Measurements from ENCODE around the gene TRABD2B. TPM values are rescaled to one million over a fixed set of nuclear protein-coding genes. Genes with fewer than 3 reads are reported as not detected.

The TRABD2B gene
- polyA plus RNA-seq, 1 of the 3 experiments (the other 2 are of a cell fraction), result 0.03 TPM

GRCh38 chr1:47725000-47725473, 272.1 kb downstream of the TRABD2B start:
- Histone ChIP-seq H2AFZ (ENCODE audit: low read depth) (no peak overlapping the region), H3K4me2 (peak overlapping the region; percentile 44; the same call in 1 of the 2 replicates), H3K9me3 (no peaks in the 10 kb centered on the region), H3K9me2 (no peaks in the 10 kb centered on the region), H3K36me3 (replicated peaks in 1 of 2; ENCODE audit: control insufficient read depth in 1 of 2, insufficient read depth in 2 of 2, low read length in 1 of 2) (no peaks in the 10 kb centered on the region), H4K20me1 (ENCODE audit: insufficient read depth) (no peaks in the 10 kb centered on the region), H3F3A (replicated peaks; ENCODE audit: insufficient read depth) (no peaks in the 10 kb centered on the region), H3K27me3 (ENCODE audit: insufficient read depth) (peaks cover 34% of the 10 kb centered on the region), H3K4me3 (ENCODE audit: low read depth in 2 of 2, low read length in 1 of 2) (no peak overlapping the region), H3K79me2 (ENCODE audit: insufficient read depth) (no peaks in the 10 kb centered on the region), H3K27ac (ENCODE audit: low read depth in 2 of 2, low read length in 1 of 2) (no peak overlapping the region), H3K4me1 (ENCODE audit: control insufficient read depth in 1 of 2, insufficient read depth in 2 of 2, low read depth in 1 of 2, low read length in 1 of 2) (peaks cover 0 to 9% of the 10 kb centered on the region in 2 experiments; a peak in 1 of 4 replicates), H3K9ac (no peak overlapping the region)
- peak; percentile 77 for DNase-seq
- 5% methylated on average over 11 of the region's 45 CpGs for WGBS (ENCODE audit: low lambda C conversion rate)
- ChIA-PET CTCF (interaction anchor here (0.9 to 37.6 kb wide), 17 partner anchors 12 to 411 kb away, joined by 3 to 1422 read pairs (median 11); partner anchors contain the start of genes FOXD2, FOXE3 and STIL), POLR2A (no interaction called here)
- TF ChIP-seq, protein P1, sequence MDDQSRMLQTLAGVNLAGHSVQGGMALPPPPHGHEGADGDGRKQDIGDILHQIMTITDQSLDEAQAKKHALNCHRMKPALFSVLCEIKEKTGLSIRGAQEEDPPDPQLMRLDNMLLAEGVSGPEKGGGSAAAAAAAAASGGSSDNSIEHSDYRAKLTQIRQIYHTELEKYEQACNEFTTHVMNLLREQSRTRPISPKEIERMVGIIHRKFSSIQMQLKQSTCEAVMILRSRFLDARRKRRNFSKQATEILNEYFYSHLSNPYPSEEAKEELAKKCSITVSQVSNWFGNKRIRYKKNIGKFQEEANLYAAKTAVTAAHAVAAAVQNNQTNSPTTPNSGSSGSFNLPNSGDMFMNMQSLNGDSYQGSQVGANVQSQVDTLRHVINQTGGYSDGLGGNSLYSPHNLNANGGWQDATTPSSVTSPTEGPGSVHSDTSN (IDR thresholded peaks at IDR 0.05), result no peak
- TF ChIP-seq RAD21 (IDR thresholded peaks at IDR 0.05; ENCODE audit: low read length), result no peak
- TF ChIP-seq EP300 (IDR thresholded peaks at IDR 0.05; ENCODE audit: borderline replicate concordance in 1 of 2, low read depth in 1 of 2, low read length in 1 of 2), result no peak
- TF ChIP-seq POLR2AphosphoS5 (IDR thresholded peaks at IDR 0.05; ENCODE audit: low read depth, low read length), result no peak

- H3K9me3 ChIP-seq, result no peaks in the 10 kb centered on the region
- no peak for DNase-seq
- TF ChIP-seq FOXJ3 (CRISPR knock-in tag; IDR thresholded peaks at IDR 0.05) (no peak), NFIC (IDR thresholded peaks at IDR 0.05; ENCODE audit: borderline replicate concordance) (no peak), MAX (IDR thresholded peaks at IDR 0.05; ENCODE audit: low read depth) (no peak), RAD21 (IDR thresholded peaks at IDR 0.05; ENCODE audit: low read length) (no peak), RCOR1 (IDR thresholded peaks at IDR 0.05; ENCODE audit: low read length) (no peak), SMC3 (IDR thresholded peaks at IDR 0.05; ENCODE audit: low read depth, low read length) (no peak), EP300 (IDR thresholded peaks at IDR 0.05; ENCODE audit: borderline replicate concordance in 1 of 2, low read depth in 1 of 2, low read length in 1 of 2) (no peak), EZH2phosphoT487 (IDR thresholded peaks at IDR 0.05; ENCODE audit: borderline replicate concordance, low read depth) (no peak), ZBTB33 (IDR thresholded peaks at IDR 0.05; ENCODE audit: borderline replicate concordance, low read depth) (no peak), TCF12 (IDR thresholded peaks at IDR 0.05) (no peak), ELF1 (IDR thresholded peaks at IDR 0.05) (no peak), YY1 (IDR thresholded peaks at IDR 0.05; ENCODE audit: low read depth) (no peak), GABPA (IDR thresholded peaks at IDR 0.05; ENCODE audit: low read depth) (no peak), TEAD4 (IDR thresholded peaks at IDR 0.05; ENCODE audit: borderline replicate concordance, insufficient read depth) (no peak), SIN3A (IDR thresholded peaks at IDR 0.05; ENCODE audit: borderline replicate concordance, low read depth, low read length) (no peak), JUND (IDR thresholded peaks at IDR 0.05) (no peak), NRF1 (IDR thresholded peaks at IDR 0.05; ENCODE audit: low read depth, low read length) (no peak)
- TF ChIP-seq, protein P2, sequence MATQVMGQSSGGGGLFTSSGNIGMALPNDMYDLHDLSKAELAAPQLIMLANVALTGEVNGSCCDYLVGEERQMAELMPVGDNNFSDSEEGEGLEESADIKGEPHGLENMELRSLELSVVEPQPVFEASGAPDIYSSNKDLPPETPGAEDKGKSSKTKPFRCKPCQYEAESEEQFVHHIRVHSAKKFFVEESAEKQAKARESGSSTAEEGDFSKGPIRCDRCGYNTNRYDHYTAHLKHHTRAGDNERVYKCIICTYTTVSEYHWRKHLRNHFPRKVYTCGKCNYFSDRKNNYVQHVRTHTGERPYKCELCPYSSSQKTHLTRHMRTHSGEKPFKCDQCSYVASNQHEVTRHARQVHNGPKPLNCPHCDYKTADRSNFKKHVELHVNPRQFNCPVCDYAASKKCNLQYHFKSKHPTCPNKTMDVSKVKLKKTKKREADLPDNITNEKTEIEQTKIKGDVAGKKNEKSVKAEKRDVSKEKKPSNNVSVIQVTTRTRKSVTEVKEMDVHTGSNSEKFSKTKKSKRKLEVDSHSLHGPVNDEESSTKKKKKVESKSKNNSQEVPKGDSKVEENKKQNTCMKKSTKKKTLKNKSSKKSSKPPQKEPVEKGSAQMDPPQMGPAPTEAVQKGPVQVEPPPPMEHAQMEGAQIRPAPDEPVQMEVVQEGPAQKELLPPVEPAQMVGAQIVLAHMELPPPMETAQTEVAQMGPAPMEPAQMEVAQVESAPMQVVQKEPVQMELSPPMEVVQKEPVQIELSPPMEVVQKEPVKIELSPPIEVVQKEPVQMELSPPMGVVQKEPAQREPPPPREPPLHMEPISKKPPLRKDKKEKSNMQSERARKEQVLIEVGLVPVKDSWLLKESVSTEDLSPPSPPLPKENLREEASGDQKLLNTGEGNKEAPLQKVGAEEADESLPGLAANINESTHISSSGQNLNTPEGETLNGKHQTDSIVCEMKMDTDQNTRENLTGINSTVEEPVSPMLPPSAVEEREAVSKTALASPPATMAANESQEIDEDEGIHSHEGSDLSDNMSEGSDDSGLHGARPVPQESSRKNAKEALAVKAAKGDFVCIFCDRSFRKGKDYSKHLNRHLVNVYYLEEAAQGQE (IDR thresholded peaks at IDR 0.05; ENCODE audit: low read depth, low read length), result no peak
- H4K20me1 ChIP-seq (ENCODE audit: insufficient read depth), result no peaks in the 10 kb centered on the region
- WGBS (ENCODE audit: low lambda C conversion rate), result 67% methylated on average over 11 of the region's 13 CpGs
- H3K9ac ChIP-seq, result no peak overlapping the region
- no peaks in the 10 kb centered on the region for H3K79me2 ChIP-seq (ENCODE audit: insufficient read depth)
- no peak overlapping the region for H3K27ac ChIP-seq (ENCODE audit: low read depth in 2 of 2, low read length in 1 of 2)
- H3K4me1 ChIP-seq (ENCODE audit: control insufficient read depth in 1 of 2, insufficient read depth in 2 of 2, low read depth in 1 of 2, low read length in 1 of 2), result peaks cover 0 to 9% of the 10 kb centered on the region in 2 experiments; a peak in 1 of 4 replicates
- ChIA-PET CTCF (interaction anchor here (0.7 to 37.6 kb wide), 15 partner anchors 11 to 343 kb away, joined by 3 to 1422 read pairs (median 11); partner anchors contain the start of genes FOXD2 and FOXE3), POLR2A (no interaction called here)
- no peaks in the 10 kb centered on the region for H3F3A ChIP-seq (replicated peaks; ENCODE audit: insufficient read depth)
- H3K4me3 ChIP-seq (ENCODE audit: low read depth in 2 of 2, low read length in 1 of 2), result no peak overlapping the region
- peaks cover 39% of the 10 kb centered on the region for H3K27me3 ChIP-seq (ENCODE audit: insufficient read depth)
- H3K9me2 ChIP-seq, result no peaks in the 10 kb centered on the region
- no peak overlapping the region for H2AFZ ChIP-seq (ENCODE audit: low read depth)
- no peaks in the 10 kb centered on the region for H3K36me3 ChIP-seq (replicated peaks in 1 of 2; ENCODE audit: control insufficient read depth in 1 of 2, insufficient read depth in 2 of 2, low read length in 1 of 2)
- H3K4me2 ChIP-seq, result peak overlapping the region; percentile 44; the same call in 1 of the 2 replicates
These were observed 272.7 kb downstream of the TRABD2B start for GRCh38 chr1:47724432-47724999.

Data from SK-N-SH (cell line).